HEK293T (cell line): ENCODE results near the gene FBXO44.

ENCODE experiments used
- CTCF ChIA-PET: fragments of 350-600 bp; formaldehyde crosslinking; extraction: SDS; loops from one replicate; lab custom pipeline; 2021; ENCODE audit warnings: antibody characterized with exemption, inconsistent platforms; lab: Yijun Ruan, JAX
- POLR2A ChIA-PET: fragments of 350-600 bp; formaldehyde crosslinking; extraction: SDS; loops from one replicate; lab custom pipeline; 2020; ENCODE audit warnings: antibody characterized with exemption, inconsistent platforms; lab: Yijun Ruan, JAX
- DNase-seq: peaks from one replicate; pipeline ENCODE4 v3.0.0; 2012; ENCODE audit warnings: mixed read lengths; ENCODE audit errors: extremely low spot score
- ARNT ChIP-seq: fragments of 450-650 bp; IDR thresholded peaks from 2 replicates; pipeline ENCODE4 v1.6.1; 2017; ENCODE audit warnings: mild to moderate bottlenecking
- BHLHE40 ChIP-seq: fragments of 450-650 bp; IDR thresholded peaks from 2 replicates; pipeline ENCODE4 v1.6.1; 2016; ENCODE audit warnings: mild to moderate bottlenecking, moderate library complexity, borderline replicate concordance
- CTBP1 ChIP-seq: fragments of 450-650 bp; IDR thresholded peaks from 2 replicates; pipeline ENCODE4 v1.6.1; 2016; ENCODE audit warnings: borderline replicate concordance
- ELF4 ChIP-seq: fragments of 450-650 bp; IDR thresholded peaks from 2 replicates; pipeline ENCODE4 v1.6.1; 2017; ENCODE audit warnings: antibody characterized with exemption
- FOXA1 ChIP-seq: fragments of 450-650 bp; IDR thresholded peaks from 2 replicates; pipeline ENCODE4 v1.6.1; 2016; ENCODE audit warnings: mild to moderate bottlenecking
- FOXK2 ChIP-seq: fragments of 450-650 bp; IDR thresholded peaks from 2 replicates; pipeline ENCODE4 v1.6.1; 2016; ENCODE audit warnings: mild to moderate bottlenecking
- FOXM1 ChIP-seq: fragments of 450-650 bp; IDR thresholded peaks from 2 replicates; pipeline ENCODE4 v1.6.1; 2017; ENCODE audit warnings: mild to moderate bottlenecking, borderline replicate concordance
- HDGF ChIP-seq: fragments of 450-650 bp; IDR thresholded peaks from 2 replicates; pipeline ENCODE4 v1.6.1; 2017; ENCODE audit warnings: antibody characterized with exemption, borderline replicate concordance
- L3MBTL2 ChIP-seq: fragments of 450-650 bp; conservative IDR thresholded peaks from 2 replicates; pipeline ENCODE4 v1.6.1; 2016; ENCODE audit warnings: mild to moderate bottlenecking
- LEF1 ChIP-seq: fragments of 450-650 bp; IDR thresholded peaks from 2 replicates; pipeline ENCODE4 v1.6.1; 2017; ENCODE audit warnings: mild to moderate bottlenecking, borderline replicate concordance
- NFRKB ChIP-seq: fragments of 450-650 bp; IDR thresholded peaks from 2 replicates; pipeline ENCODE4 v1.6.1; 2016; ENCODE audit warnings: mild to moderate bottlenecking, moderate library complexity
- SP1 ChIP-seq: fragments of 450-650 bp; IDR thresholded peaks from 2 replicates; pipeline ENCODE4 v1.6.1; 2017
- SUZ12 ChIP-seq: fragments of 450-650 bp; IDR thresholded peaks from 2 replicates; pipeline ENCODE4 v1.6.1; 2016; ENCODE audit warnings: mild to moderate bottlenecking
- TARDBP ChIP-seq: fragments of 450-650 bp; IDR thresholded peaks from 2 replicates; pipeline ENCODE4 v1.6.1; 2016
- ZNF384 ChIP-seq: fragments of 450-650 bp; IDR thresholded peaks from 2 replicates; pipeline ENCODE4 v1.6.1; 2016
- TF ChIP-seq, protein P1 (sequence below): fragments of 450-650 bp; IDR thresholded peaks from 2 replicates; pipeline ENCODE4 v1.6.1; 2016

Gene FBXO44

GRCh38 chr1:11659748-11660147 lies 5.1 kb downstream of the FBXO44 start:
- no peak for DNase-seq
- CTCF ChIA-PET: no interaction called here

DNA sequence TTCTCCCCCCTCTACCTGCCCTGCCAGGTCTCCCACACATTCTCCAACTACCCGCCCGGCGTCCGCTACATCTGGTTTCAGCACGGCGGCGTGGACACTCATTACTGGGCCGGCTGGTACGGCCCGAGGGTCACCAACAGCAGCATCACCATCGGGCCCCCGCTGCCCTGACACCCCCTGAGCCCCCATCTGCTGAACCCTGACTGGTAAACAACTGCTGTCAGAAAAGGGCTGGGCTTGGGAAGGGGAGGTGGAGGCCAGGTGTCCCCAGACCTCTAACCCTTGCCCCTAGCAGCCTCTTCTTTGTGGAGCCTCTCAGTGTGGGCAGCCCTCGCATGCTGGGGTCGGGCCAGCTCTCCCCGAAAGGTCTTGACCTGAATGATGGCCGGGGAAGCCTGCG lies 6.4 kb downstream of the FBXO44 start:
- TF ChIP-seq CTBP1 (no peak), ARNT (no peak), SUZ12 (no peak), ZNF384 (no peak), HDGF (no peak), FOXK2 (no peak), NFRKB (no peak), FOXA1 (no peak), BHLHE40 (no peak), L3MBTL2 (no peak), TARDBP (no peak), SP1 (no peak), LEF1 (no peak), ELF4 (no peak), FOXM1 (no peak)
- TF ChIP-seq, protein P1, sequence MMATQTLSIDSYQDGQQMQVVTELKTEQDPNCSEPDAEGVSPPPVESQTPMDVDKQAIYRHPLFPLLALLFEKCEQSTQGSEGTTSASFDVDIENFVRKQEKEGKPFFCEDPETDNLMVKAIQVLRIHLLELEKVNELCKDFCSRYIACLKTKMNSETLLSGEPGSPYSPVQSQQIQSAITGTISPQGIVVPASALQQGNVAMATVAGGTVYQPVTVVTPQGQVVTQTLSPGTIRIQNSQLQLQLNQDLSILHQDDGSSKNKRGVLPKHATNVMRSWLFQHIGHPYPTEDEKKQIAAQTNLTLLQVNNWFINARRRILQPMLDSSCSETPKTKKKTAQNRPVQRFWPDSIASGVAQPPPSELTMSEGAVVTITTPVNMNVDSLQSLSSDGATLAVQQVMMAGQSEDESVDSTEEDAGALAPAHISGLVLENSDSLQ: no peak
- ChIA-PET CTCF (no interaction called here), POLR2A (no interaction called here)
- no peak for DNase-seq

More at GRCh38 chr1:11659748-11660147, 5.1 kb downstream of the FBXO44 start:
- POLR2A ChIA-PET: no interaction called here
- TF ChIP-seq FOXA1 (no peak), ELF4 (no peak), TARDBP (no peak), CTBP1 (no peak), HDGF (no peak), ZNF384 (no peak), LEF1 (no peak), L3MBTL2 (no peak), NFRKB (no peak), ARNT (no peak), SUZ12 (no peak), FOXM1 (no peak)

DNA sequence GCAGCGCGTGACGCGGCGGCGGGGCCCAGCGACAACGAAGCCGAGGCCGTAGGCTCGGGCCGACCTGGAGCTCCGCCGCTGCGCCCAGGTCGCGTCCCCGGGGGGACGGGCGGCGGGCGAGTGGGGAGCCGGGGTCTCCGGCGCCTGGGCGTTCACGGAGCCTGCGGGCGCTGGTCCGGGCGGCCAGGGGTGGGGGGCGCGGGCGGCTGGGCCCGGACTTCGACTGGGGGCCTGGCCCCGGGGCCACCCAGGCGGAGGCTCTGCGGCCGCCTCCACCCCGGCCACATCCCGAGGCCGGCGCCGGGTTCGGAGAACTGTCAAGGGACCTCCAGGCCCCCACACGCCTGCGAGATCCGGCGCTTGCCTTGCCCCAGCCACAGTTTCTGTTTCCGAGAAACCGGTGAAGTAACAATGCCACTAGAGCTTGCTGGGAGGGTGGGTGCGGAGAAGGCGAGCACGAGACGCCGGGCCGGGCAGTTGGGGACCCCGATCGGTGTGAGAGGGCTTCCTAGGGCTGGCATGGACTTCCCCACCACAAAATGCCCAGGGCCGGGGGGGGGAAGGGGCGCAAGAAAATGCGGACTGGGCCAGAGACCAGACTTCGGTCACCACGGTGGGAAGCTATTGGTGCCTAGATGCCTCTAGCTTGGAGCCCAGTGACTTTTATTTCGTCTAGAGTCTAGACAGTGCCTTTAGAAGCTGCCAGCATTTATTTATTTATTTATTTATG lies 9.8 kb downstream of the FBXO44 start:
- no peak for TF ChIP-seq ELF4
- TF ChIP-seq ZNF384: no peak
- TF ChIP-seq, protein P1: no peak
- TF ChIP-seq SUZ12: no peak
- TF ChIP-seq FOXM1: no peak
- TF ChIP-seq FOXA1: no peak
- no peak for TF ChIP-seq SP1
- no peak for TF ChIP-seq ARNT
- TF ChIP-seq FOXK2: no peak
- TF ChIP-seq BHLHE40: no peak
- no peak for TF ChIP-seq LEF1
- no peak for TF ChIP-seq TARDBP
- no peak for TF ChIP-seq CTBP1
- no peak for TF ChIP-seq HDGF
- TF ChIP-seq NFRKB: no peak
- no peak for TF ChIP-seq L3MBTL2
- DNase-seq: no peak

GRCh38 chr1:11668516-11668915 lies 13.8 kb downstream of the FBXO44 start:
- POLR2A ChIA-PET: no interaction called here

More for the DNA sequence above, 9.8 kb downstream of the FBXO44 start:
- CTCF ChIA-PET: interaction anchor here (0.6 to 1.8 kb wide), 10 partner anchors 9 to 380 kb away, joined by 3 to 7 read pairs (median 4); no protein-coding TSS in a partner anchor
- POLR2A ChIA-PET: interaction anchor here (1.0 to 1.2 kb wide), 3 partner anchors 10 to 16 kb away, joined by 3 to 4 read pairs (median 4); partner anchors contain the start of genes FBXO2, FBXO44 and MAD2L2

DNA sequence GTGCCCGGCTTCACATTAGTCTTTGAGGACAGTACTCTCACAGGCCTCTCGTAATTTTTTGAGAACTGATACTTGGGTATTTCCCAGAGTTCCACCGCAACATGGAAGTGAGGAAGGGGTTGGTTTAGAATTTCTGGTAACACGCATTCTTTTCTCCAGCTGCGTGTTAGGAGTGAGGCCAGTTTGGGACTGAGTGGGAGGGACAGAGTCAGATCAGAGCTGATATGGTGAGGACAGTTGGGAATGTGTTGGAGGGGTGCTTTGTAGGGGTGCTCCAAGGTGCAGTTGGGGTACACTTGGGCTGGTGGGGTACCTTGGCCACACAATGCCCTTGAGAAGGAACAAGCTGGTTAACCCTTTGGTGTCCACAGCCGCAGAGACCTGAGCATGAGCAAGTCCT lies 16.1 kb downstream of the FBXO44 start:
- TF ChIP-seq FOXK2 (no peak), HDGF (no peak), SP1 (no peak), CTBP1 (no peak), LEF1 (no peak), NFRKB (no peak), SUZ12 (no peak)
- ChIA-PET CTCF (no interaction called here), POLR2A (interaction anchor here (1.2 kb wide), 1 partner anchor 10 kb away, joined by 3 read pairs; the partner anchor contains the start of gene MAD2L2)
- no peak for DNase-seq

More at GRCh38 chr1:11668516-11668915, 13.8 kb downstream of the FBXO44 start:
- no peak for TF ChIP-seq FOXK2
- CTCF ChIA-PET: no interaction called here
- DNase-seq: no peak

DNA sequence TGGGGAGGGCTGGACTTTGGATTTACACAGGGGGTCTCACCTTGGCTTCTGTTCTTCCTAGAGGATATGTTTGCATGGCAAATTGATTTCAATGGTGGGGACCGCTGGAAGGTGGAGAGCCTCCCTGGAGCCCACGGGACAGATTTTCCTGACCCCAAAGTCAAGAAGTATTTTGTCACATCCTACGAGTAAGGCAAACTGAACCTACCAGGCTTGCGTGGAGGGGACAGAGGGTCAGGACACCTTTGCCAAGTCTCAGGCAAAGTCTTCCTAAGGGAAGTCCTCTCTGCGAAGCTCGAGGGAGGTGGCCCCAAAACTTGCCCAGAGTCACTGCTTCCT lies 16.5 kb downstream of the FBXO44 start:
- ChIA-PET POLR2A (interaction anchor here (1.2 kb wide), 1 partner anchor 9 kb away, joined by 3 read pairs; the partner anchor contains the start of gene MAD2L2), CTCF (no interaction called here)
- TF ChIP-seq LEF1: no peak
- TF ChIP-seq ELF4: no peak
- no peak for TF ChIP-seq L3MBTL2
- TF ChIP-seq, protein P1: no peak
- no peak for TF ChIP-seq CTBP1
- TF ChIP-seq BHLHE40: no peak
- TF ChIP-seq FOXA1: no peak
- TF ChIP-seq SUZ12: no peak
- no peak for TF ChIP-seq TARDBP
- no peak for TF ChIP-seq SP1
- TF ChIP-seq ZNF384: no peak
- no peak for TF ChIP-seq NFRKB
- TF ChIP-seq HDGF: no peak
- TF ChIP-seq ARNT: no peak
- TF ChIP-seq FOXM1: no peak
- TF ChIP-seq FOXK2: no peak
- DNase-seq: no peak
